ENCODE results near the gene PYM1. TPM values are rescaled to one million over a fixed set of nuclear protein-coding genes. Genes with fewer than 3 reads are reported as not detected.
"Not testable (repeated sequence)": the region's sequence is repeated elsewhere in the genome, so short reads cannot be mapped to it uniquely, and the experiment has no call there.

PYM1 gene
- total RNA-seq, 2 experiments from 2014 or later: 22.1 to 22.9 TPM

DNA sequence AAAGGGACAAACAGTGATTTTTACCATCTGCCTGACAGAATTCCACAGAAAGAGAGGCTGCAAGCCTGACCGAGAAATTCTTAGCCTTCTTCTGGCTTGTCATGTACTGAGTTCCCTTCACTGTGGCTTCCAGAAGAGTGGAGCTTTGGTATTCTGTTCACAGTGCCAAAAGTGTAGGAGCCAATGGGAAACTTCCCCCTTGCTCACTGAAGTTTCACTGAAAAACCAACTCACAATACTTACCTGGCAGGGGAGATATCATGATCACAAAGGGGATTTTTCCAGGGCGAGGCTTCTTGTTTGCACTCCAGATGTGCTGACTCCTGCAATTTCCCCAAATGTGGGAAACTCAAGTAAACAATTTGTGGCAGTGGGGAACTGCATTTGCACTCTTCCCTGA is 53.3 kb downstream of the PYM1 start:
- Mint-ChIP-seq H3K27me3 (no peaks in the 10 kb centered on the region), H3K4me1 (ENCODE audit: low read depth) (peaks cover 3% of the 10 kb centered on the region), H3K9me3 (peaks cover 9% of the 10 kb centered on the region), H3K4me3 (no peak overlapping the region), H3K27ac (no peak overlapping the region), H3K36me3 (ENCODE audit: low read depth) (peaks cover 9% of the 10 kb centered on the region)
- intact Hi-C loops (cut with micrococcal nuclease): no loop called here
- TF ChIP-seq, protein P1, sequence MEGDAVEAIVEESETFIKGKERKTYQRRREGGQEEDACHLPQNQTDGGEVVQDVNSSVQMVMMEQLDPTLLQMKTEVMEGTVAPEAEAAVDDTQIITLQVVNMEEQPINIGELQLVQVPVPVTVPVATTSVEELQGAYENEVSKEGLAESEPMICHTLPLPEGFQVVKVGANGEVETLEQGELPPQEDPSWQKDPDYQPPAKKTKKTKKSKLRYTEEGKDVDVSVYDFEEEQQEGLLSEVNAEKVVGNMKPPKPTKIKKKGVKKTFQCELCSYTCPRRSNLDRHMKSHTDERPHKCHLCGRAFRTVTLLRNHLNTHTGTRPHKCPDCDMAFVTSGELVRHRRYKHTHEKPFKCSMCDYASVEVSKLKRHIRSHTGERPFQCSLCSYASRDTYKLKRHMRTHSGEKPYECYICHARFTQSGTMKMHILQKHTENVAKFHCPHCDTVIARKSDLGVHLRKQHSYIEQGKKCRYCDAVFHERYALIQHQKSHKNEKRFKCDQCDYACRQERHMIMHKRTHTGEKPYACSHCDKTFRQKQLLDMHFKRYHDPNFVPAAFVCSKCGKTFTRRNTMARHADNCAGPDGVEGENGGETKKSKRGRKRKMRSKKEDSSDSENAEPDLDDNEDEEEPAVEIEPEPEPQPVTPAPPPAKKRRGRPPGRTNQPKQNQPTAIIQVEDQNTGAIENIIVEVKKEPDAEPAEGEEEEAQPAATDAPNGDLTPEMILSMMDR (IDR thresholded peaks at IDR 0.05): no peak
- ChIA-PET CTCF (interaction anchor here (0.7 to 1.6 kb wide), 2 partner anchors 9 to 65 kb away, joined by 3 read pairs; no protein-coding TSS in a partner anchor), POLR2A (no interaction called here)
- DNase-seq (no peak), ATAC-seq (no peak)

GRCh38 chr12:55866454-55867004 is 61.2 kb downstream of the PYM1 start:
- H3K9me3 Mint-ChIP-seq; H3K4me3 Mint-ChIP-seq; ATAC-seq; H3K36me3 Mint-ChIP-seq (ENCODE audit: low read depth); intact Hi-C loops (cut with micrococcal nuclease); DNase-seq; H3K27me3 Mint-ChIP-seq; H3K27ac Mint-ChIP-seq; CTCF ChIA-PET; H3K4me1 Mint-ChIP-seq (ENCODE audit: low read depth): not testable (repeated sequence)
- POLR2A ChIA-PET: interaction anchor here (0.6 to 2.1 kb wide), 3 partner anchors 14 to 28 kb away, joined by 3 to 4 read pairs (median 3); no protein-coding TSS in a partner anchor

DNA sequence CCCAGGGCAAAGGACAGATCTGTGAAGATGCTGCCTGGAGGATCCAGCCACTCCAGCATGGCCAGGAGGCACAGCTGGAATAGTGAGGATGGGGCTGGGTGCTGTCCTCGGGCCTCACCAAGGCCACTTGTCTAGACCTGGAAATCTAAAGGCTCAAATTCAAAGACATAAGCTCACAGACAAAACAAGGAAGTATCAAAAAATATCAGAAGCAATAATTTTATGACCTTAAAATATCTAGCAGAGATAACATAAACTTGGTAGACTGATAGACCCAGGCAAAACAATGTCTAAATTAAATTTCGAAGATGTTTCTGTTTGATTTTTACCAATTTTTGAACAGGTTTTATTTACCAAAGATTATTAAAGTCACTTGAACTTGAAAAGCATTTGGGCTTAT is 62.4 kb downstream of the PYM1 start:
- ChIA-PET CTCF (interaction anchor here (1.2 kb wide), 1 partner anchor 9 kb away, joined by 3 read pairs; no protein-coding TSS in a partner anchor), POLR2A (no interaction called here)
- Mint-ChIP-seq H3K27me3 (no peaks in the 10 kb centered on the region), H3K36me3 (ENCODE audit: low read depth) (peaks cover 2% of the 10 kb centered on the region), H3K4me1 (ENCODE audit: low read depth) (no peaks in the 10 kb centered on the region), H3K4me3 (no peak overlapping the region), H3K27ac (no peak overlapping the region), H3K9me3 (peaks cover 3% of the 10 kb centered on the region)
- intact Hi-C loops (cut with micrococcal nuclease): no loop called here
- no peak for ATAC-seq
- no peak for DNase-seq
- TF ChIP-seq, protein P1 (IDR thresholded peaks at IDR 0.05): no peak

DNA sequence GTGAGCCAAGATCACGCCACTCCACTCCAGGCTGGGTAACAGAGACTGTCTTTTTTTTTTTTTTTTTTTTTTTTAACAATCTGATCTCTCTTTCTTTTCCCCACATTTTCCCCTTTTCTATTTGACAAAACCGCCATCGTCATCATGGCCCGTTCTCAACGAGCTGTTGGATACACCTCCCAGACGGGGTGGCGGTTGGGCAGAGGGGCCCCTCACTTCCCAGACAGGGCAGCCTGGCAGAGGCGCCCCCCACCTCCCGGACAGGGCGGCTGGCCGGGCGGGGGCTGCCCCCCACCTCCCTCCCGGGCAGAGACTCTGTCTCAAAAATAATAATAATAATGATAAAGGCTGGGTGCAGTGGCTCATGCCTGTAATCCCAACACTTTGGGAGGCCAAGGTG is 64.8 kb downstream of the PYM1 start:
- ATAC-seq; H3K36me3 Mint-ChIP-seq (ENCODE audit: low read depth); H3K4me1 Mint-ChIP-seq (ENCODE audit: low read depth); H3K27me3 Mint-ChIP-seq; DNase-seq; H3K9me3 Mint-ChIP-seq; H3K27ac Mint-ChIP-seq; H3K4me3 Mint-ChIP-seq; intact Hi-C loops (cut with micrococcal nuclease): not testable (repeated sequence)
- ChIA-PET CTCF (interaction anchor here (0.7 kb wide), 1 partner anchor 63 kb away, joined by 3 read pairs; no protein-coding TSS in a partner anchor), POLR2A (interaction anchor here (0.8 kb wide), 1 partner anchor 110 kb away, joined by 4 read pairs; no protein-coding TSS in a partner anchor)

DNA sequence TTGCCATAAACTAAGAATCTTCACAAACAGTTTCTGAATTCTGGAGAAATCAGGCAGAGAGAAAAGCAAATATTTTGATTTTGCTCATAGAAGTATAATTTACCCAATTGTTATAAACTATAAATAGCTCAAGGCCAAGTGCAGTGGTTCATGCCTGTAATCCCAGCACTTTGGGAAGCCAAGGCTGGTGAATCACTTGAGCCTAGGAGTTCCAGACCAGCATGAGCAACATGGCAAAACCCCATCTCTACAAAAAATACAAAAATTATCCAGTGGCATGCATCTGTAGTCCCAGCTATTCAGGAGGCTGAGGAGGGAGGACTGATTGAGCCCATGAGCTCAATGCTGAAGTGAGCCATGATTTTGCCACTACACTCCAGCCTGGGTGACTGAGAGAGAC is 65.4 kb downstream of the PYM1 start:
- ChIA-PET CTCF (interaction anchor here (0.7 kb wide), 1 partner anchor 64 kb away, joined by 3 read pairs; no protein-coding TSS in a partner anchor), POLR2A (interaction anchor here (0.8 kb wide), 1 partner anchor 111 kb away, joined by 4 read pairs; no protein-coding TSS in a partner anchor)
- intact Hi-C loops (cut with micrococcal nuclease): no loop called here
- ATAC-seq: no peak
- peaks cover 2% of the 10 kb centered on the region for H3K36me3 Mint-ChIP-seq (ENCODE audit: low read depth)
- H3K9me3 Mint-ChIP-seq: peaks cover 3% of the 10 kb centered on the region
- H3K4me1 Mint-ChIP-seq (ENCODE audit: low read depth): no peaks in the 10 kb centered on the region
- DNase-seq: no peak
- H3K27ac Mint-ChIP-seq: no peak overlapping the region
- no peaks in the 10 kb centered on the region for H3K27me3 Mint-ChIP-seq
- H3K4me3 Mint-ChIP-seq: no peak overlapping the region
- TF ChIP-seq, protein P1 (IDR thresholded peaks at IDR 0.05): no peak

GRCh38 chr12:55861871-55862270 is 65.8 kb downstream of the PYM1 start:
- Mint-ChIP-seq H3K36me3 (ENCODE audit: low read depth) (peaks cover 2% of the 10 kb centered on the region), H3K9me3 (peaks cover 3% of the 10 kb centered on the region), H3K27me3 (no peaks in the 10 kb centered on the region), H3K27ac (no peak overlapping the region), H3K4me1 (ENCODE audit: low read depth) (no peaks in the 10 kb centered on the region), H3K4me3 (no peak overlapping the region)
- intact Hi-C loops (cut with micrococcal nuclease): no loop called here
- ChIA-PET CTCF (no interaction called here), POLR2A (no interaction called here)
- DNase-seq (no peak), ATAC-seq (no peak)
- TF ChIP-seq, protein P1 (IDR thresholded peaks at IDR 0.05): no peak

Data from activated CD8-positive, alpha-beta T cell treated with anti-CD3 and anti-CD28 coated beads for 36 hours (primary cell).